ENCODE results near the gene LINC00237.

LINC00237 gene

GRCh38 chr20:21096321-21097043 lies 9.7 kb downstream of the LINC00237 start:
- no peak for DNase-seq

- DNase-seq: no peak
Measured at GRCh38 chr20:21092806-21093205, 13.4 kb downstream of the LINC00237 start.

GRCh38 chr20:21090721-21091120 lies 15.4 kb downstream of the LINC00237 start:
- peak; percentile 26 for DNase-seq

DNA sequence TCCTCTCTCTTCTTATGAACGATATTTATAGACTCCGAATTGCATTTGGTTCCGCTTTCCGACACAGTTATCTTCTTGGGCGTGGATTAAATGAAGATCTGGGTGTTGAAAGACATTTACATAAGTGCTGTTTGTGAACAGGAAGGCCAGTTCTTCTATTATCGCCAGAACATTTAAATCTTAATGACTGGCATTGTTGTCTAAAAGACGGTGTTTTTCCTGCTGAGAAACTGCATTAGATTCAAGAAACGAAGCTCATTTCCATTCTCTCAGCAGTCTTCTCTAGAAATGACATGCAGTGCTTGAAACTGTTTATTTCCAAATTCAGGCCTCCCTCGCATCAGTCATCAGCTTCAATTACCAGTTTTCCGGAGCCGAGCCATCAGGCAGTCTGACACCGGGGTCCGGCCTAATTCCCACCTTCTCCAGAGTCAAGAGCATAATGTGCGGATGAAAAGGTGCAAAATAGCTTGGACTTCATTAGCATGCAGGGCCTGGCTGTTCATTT lies 16.0 kb downstream of the LINC00237 start:
- DNase-seq: no peak

GRCh38 chr20:21089391-21089790 lies 16.8 kb downstream of the LINC00237 start:
- no peak for DNase-seq

DNA sequence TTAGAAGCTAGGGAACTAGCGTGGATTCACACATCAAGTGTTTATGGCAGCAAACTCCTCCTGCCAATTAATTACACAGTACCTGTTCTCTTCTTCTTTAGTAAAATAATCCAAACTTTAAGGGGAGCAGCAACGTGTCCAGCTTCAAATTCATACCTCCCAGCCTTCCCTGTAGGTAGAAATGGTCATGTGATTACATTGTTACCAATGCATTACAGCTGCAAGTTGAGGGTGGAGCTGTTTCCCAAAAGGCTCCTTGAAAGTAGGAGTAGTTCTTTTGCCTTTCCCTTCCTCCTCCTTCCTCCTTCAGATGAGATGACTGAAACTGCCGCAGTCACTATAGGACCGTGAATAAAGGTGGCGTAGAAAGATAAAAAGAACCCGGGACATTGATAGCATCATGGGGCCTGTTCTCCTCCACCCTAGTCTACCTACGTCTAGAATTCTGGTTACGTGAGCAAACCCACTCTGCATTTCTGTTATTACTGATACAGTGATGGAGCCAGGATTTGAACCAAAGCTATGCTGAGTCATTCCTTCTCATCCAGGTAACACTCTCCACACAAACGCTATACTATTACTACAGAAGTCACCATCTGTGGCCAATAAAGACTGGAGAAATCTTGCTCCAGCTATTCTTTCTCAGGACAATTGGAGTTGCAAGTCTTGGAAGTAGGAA lies 18.2 kb downstream of the LINC00237 start:
- no peak for DNase-seq

DNA sequence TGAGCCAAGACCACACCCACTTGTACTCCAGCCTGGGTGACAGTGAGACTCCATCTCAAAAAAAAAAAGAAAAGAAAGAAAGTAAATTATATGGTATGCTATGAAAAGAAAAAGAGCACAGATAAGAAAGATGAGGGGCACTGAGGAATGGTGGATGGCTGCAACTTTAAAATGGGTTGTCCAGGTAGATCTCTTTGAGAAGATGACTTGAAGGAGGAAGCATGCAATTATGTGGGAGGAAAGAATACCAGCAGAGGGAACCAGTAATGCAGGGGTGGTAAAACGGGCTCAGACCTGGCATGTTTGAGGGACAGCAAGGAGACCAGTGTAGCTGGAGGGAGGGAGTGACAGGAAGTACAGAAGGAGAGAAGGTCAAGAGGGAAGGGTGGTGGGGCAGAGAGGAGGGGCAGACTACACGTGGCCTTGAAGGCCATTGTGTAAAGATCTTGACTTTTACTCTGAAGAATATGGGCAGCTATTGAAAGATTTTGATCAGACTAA lies 22.3 kb downstream of the LINC00237 start:
- DNase-seq: no peak

GRCh38 chr20:21082584-21082983 lies 23.6 kb downstream of the LINC00237 start:
- no peak for DNase-seq

GRCh38 chr20:21077809-21078345 lies 28.3 kb downstream of the LINC00237 start:
- DNase-seq: no peak

DNA sequence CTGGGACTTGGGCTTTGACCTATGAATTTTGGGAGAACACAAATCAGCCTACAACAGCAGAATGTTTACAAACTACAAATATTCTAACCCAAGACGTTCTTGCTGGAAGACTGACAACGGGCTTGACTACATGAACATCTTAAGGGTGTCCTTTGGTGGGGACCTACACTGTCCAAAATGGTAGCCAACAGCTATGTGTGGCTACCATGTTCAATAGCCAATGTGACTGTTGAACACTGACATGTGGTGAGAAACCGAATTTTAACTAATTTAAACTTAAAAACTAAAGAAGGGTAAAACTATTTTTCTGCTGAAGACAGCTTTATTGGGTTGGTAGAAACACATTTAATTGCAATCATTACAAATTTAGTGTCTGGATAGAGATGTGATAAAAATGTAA lies 30.1 kb downstream of the LINC00237 start:
- DNase-seq: no peak

DNA sequence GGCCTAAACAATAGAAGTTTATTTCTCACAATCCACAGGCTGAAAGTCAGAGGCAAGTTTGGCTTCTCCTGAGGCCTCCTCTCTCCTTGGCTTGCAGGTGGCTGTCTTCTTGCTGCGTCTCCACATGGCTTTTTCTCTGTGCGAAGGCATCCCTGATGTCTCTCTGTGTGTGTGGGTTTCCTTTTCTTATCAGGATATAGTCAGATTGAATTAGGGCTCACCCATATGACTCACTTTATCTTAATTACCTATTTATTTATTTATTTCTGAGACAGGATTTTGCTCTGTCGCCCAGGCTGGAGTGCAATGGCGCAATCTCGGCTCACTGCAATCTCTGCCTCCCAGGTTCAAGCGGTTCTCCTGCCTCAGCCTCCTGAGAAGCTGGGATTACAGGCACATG lies 30.7 kb downstream of the LINC00237 start:
- no peak for DNase-seq

GRCh38 chr20:21074605-21075336 lies 31.4 kb downstream of the LINC00237 start:
- DNase-seq: no peak

DNA sequence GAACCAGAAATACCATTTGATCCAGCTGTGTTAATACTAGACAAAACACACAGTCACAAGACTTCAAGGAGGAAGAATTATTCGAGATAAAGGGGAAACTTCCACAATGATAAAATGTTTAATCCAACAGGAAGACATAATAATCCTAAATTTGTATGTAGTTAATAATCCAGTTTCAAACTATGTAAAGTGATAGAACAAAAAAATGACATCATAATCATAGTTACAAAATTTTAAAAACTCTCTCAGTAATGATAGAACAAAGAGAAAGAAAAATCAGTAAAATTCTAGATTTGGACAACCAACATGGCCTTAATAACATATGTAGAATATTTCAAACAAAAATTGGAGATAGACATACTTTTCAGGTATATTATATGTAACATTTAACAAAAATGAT lies 38.9 kb downstream of the LINC00237 start:
- DNase-seq: no peak

GRCh38 chr20:21064924-21065323 lies 41.2 kb downstream of the LINC00237 start:
- DNase-seq: no peak

- DNase-seq: no peak
Measured at GRCh38 chr20:21063276-21063675, 42.9 kb downstream of the LINC00237 start.

DNA sequence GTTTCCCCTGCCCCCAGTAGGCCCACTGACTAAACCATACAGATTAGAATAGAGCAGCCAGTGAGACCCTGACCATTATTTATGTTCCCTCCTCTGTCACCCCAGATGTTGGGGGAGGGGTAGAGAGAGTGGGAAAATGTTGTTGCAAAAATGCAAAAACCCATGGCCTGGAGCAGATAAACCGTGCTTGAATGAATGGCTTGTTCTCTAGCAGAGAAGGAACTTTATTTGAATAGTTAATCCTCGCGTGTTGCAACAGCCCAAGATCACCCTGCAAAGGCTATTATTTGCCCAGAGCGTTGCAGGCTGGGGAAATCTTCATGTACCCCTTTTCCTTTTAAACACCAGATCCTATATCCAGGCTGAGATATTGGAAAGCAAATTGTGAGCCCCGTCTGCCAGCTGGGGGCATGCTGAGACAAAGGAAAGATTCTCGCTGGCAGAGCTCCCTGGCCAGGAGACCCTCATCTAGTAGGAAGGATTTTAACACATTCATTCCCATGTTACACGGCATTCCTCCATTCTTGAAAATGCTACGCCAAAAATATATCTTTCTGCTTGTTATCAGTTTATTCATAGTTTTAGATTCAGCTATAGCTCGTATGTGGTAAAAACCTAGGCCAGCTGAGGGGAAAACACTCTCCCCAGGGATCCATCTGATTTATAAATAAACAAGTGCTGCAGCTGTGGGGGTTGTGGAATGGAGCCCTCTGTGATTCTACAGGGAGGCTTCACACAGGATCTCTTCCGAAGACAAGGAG lies 53.0 kb downstream of the LINC00237 start:
- no peak for DNase-seq

DNA sequence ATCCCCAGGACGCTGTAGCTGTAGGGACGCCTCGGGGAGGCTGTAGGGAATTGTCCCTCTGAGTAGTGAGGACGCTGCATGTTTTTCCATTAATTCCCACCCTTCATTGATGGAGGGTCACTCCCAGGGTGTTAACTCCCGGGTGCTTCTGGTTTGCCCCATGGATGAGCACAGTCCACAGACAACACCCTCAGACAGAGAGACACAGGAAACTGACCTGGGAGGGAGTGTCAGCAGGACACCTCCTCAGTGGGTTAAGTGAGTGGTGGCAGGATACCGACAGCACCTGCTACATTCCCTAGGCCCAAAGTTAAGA lies 53.5 kb downstream of the LINC00237 start:
- DNase-seq: no peak

- no peak for DNase-seq
Measured at GRCh38 chr20:21052241-21052640, 53.9 kb downstream of the LINC00237 start.

GRCh38 chr20:21050710-21051109 lies 55.4 kb downstream of the LINC00237 start:
- no peak for DNase-seq

- no peak for DNase-seq
Measured at GRCh38 chr20:21049305-21049828, 56.8 kb downstream of the LINC00237 start.

DNA sequence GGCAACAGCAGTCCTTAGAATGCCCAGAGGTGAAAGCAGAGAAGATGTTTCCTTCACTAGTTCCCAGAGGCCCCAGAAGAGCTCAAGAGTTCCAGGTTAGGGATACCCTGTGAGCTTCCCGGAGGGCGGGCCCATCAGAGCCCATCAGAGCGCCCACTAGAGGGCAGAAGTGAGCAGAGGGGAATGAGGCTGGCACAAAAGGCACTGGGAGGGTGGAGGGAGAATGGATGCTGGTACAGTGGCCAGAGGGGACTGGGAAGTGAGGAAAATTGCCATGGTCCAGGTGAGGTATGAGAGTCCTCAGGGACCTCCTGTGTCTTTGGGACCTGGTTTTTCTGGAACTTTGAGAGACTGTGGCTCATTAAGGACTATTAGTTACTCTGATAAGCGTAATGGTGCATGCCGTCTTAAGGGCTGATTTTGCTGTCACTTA lies 57.3 kb downstream of the LINC00237 start:
- DNase-seq: no peak

- DNase-seq: no peak
Measured at GRCh38 chr20:21047981-21048380, 58.2 kb downstream of the LINC00237 start.

Data from DMS79 (cell line).